Gastroesophageal sphincter (tissue), 3 donors: Measurements from ENCODE around the gene IL17RA.

Source experiments
- CTCF ChIP-seq, 4 experiments: fragments of 200-600 bp in 2 of 4; fragments of 450-650 bp in 2 of 4; sonication (generic) in 1 of 4; IDR thresholded peaks; one replicate each; pipeline ENCODE4 v1.5.1; 2017 to 2019; ENCODE audit warnings: antibody characterized with exemption in 4 of 4, mild to moderate bottlenecking in 2 of 4, moderate library complexity in 2 of 4
- EP300 ChIP-seq: sonication (generic); formaldehyde crosslinking; IDR thresholded peaks from one replicate; pipeline ENCODE4 v1.6.1; 2017; ENCODE audit warnings: antibody characterized with exemption, mild to moderate bottlenecking
- POLR2A ChIP-seq, 2 donors: fragments of 450-650 bp; IDR thresholded peaks; one replicate each; pipeline ENCODE4 v1.6.1; 2017; ENCODE audit warnings: antibody characterized with exemption in 2 of 2, mild to moderate bottlenecking in 2 of 2, moderate library complexity in 1 of 2

GRCh38 chr22:17164392-17165024 is 79.7 kb downstream of the IL17RA start:
- TF ChIP-seq POLR2A (IDR thresholded peaks at IDR 0.05) = no peak
- TF ChIP-seq CTCF (IDR thresholded peaks at IDR 0.05) = no peak
- no peak for TF ChIP-seq EP300
